ENCODE data around the gene IFFO2. TPM values are rescaled to one million over a fixed set of nuclear protein-coding genes. Genes with fewer than 3 reads are reported as not detected.
A peak's percentile ranks its signal among the peaks of the same experiment; 100 is the strongest.
"Not testable (repeated sequence)": the region's sequence is repeated elsewhere in the genome, so short reads cannot be mapped to it uniquely, and the experiment has no call there.

IFFO2 gene
- total RNA-seq, 2 donors from 2014 or later: 23.5 to 44.2 TPM

DNA sequence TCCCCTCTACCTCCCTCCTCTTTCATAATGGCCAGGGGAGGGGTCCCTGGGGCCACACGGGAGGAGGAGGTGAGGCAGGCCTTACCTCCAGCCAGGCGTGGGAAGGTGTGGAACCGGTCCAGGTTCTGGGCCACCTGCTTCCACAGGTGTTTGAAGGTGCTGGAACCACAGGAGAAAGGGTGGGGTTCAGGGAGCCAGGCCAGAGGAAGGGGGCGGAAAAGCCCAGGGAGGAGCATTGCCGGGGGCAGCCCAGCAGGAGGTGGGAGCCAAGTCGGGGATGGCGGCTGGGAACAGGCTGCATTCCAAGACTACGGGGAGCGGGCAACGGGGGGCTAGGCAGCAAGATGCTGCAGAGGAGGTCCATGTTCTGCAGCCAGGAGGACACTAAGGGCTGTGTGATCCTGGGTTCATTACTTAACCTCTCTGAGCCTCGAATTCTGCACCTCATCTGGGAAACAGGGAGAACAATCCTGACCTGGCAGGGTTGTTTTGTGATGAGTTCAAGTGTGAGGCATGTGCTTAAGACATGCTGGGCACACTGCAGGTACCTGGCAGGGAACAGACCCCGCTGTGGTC, 77.2 kb downstream of the IFFO2 start:
- H3K4me1 Mint-ChIP-seq (ENCODE audit: low read depth in 2 of 2): no peaks in the 10 kb centered on the region
- no peak for DNase-seq (ENCODE audit: low spot score)
- no peak for ATAC-seq
- no peaks in the 10 kb centered on the region for H3K9me3 Mint-ChIP-seq
- no peaks in the 10 kb centered on the region for H3K27me3 Mint-ChIP-seq
- no peaks in the 10 kb centered on the region for H3K36me3 Mint-ChIP-seq
- H3K4me3 Mint-ChIP-seq: no peak overlapping the region
- no peak overlapping the region for H3K27ac Mint-ChIP-seq

GRCh38 chr1:18878538-18879214, 77.8 kb downstream of the IFFO2 start:
- no peak overlapping the region for H3K4me3 Mint-ChIP-seq
- no peak for DNase-seq (ENCODE audit: low spot score)
- no peak for ATAC-seq
- no peak overlapping the region for H3K27ac Mint-ChIP-seq
- no peaks in the 10 kb centered on the region for H3K9me3 Mint-ChIP-seq
- H3K27me3 Mint-ChIP-seq: no peaks in the 10 kb centered on the region
- no peaks in the 10 kb centered on the region for H3K36me3 Mint-ChIP-seq
- H3K4me1 Mint-ChIP-seq (ENCODE audit: low read depth in 2 of 2): no peaks in the 10 kb centered on the region

- Mint-ChIP-seq H3K9me3 (no peaks in the 10 kb centered on the region), H3K27me3 (no peaks in the 10 kb centered on the region), H3K27ac (no peak overlapping the region), H3K4me1 (ENCODE audit: low read depth in 2 of 2) (no peaks in the 10 kb centered on the region), H3K36me3 (no peaks in the 10 kb centered on the region), H3K4me3 (no peak overlapping the region)
- no peak for DNase-seq (ENCODE audit: low spot score)
- no peak for ATAC-seq
These were observed 79.2 kb downstream of the IFFO2 start for GRCh38 chr1:18877282-18877681.

GRCh38 chr1:18876210-18876609, 80.3 kb downstream of the IFFO2 start:
- Mint-ChIP-seq H3K9me3 (no peaks in the 10 kb centered on the region), H3K27ac (no peak overlapping the region), H3K4me1 (ENCODE audit: low read depth in 2 of 2) (no peaks in the 10 kb centered on the region), H3K27me3 (no peaks in the 10 kb centered on the region), H3K4me3 (no peak overlapping the region), H3K36me3 (no peaks in the 10 kb centered on the region)
- DNase-seq (ENCODE audit: low spot score): no peak
- ATAC-seq: no peak

GRCh38 chr1:18875796-18876128, 80.7 kb downstream of the IFFO2 start:
- Mint-ChIP-seq H3K4me1 (ENCODE audit: low read depth in 2 of 2) (no peaks in the 10 kb centered on the region), H3K4me3 (no peak overlapping the region), H3K27me3 (no peaks in the 10 kb centered on the region), H3K9me3 (no peaks in the 10 kb centered on the region), H3K27ac (no peak overlapping the region), H3K36me3 (no peaks in the 10 kb centered on the region)
- DNase-seq (ENCODE audit: low spot score) (no peak), ATAC-seq (no peak)

DNA sequence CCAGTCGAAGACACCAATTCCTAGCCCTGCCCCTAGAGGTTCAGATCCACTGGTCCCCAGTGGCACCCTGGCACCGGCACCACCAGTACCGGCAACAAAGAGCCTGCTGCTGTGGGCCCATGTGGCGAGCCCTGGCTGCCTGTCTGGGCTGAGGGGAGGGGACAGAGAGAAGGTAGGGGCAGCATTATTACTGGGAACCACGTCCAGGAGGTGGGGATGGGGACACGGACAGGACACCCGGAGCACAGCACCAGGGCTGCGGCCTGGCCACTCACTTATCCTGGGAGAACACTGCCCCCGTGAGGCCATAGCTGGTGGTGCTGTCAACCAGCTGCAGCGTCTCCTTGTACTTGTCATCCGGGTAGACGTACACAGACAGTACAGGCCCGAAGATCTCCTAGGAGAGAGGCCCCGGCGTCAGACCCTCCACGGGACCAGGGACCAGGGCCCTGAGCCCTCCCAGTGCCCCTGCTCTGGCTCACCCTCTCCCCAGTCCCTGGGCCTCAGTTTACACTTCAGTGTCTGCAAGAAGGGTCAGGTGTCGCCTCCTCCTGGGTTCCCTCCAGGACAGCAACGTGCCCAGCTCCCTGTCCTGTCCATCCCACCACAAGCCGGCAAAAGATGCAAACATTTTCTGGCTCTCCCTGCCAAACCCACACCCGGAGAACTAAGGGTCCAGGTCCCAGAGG, 81.2 kb downstream of the IFFO2 start:
- H3K36me3 Mint-ChIP-seq: no peaks in the 10 kb centered on the region
- H3K4me3 Mint-ChIP-seq: no peak overlapping the region
- H3K9me3 Mint-ChIP-seq: no peaks in the 10 kb centered on the region
- H3K27ac Mint-ChIP-seq: no peak overlapping the region
- no peaks in the 10 kb centered on the region for H3K27me3 Mint-ChIP-seq
- no peaks in the 10 kb centered on the region for H3K4me1 Mint-ChIP-seq (ENCODE audit: low read depth in 2 of 2)
- peak; percentile 57 to 69 for ATAC-seq
- peak; percentile 78 for DNase-seq (ENCODE audit: low spot score)

DNA sequence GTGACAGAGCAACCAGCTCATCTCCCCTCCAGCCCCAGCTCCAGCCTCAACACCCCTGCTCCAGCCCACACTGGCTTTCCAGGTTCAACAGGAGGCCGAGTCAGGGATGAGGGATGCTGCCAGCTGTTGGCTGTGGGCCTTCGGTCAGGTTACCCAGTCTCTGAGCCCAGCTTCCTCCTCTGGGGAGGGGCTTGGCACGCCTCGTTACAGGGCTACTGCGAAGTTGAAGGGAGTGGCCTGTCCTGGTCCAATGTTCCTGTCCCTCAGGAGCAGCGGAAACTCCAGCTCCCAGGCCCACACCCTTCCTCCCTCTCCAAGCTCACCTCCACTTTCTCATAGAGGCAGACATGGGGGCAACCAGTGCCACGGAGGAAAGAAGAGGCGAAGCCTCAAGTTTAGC, 81.9 kb downstream of the IFFO2 start:
- no peak for ATAC-seq

DNA sequence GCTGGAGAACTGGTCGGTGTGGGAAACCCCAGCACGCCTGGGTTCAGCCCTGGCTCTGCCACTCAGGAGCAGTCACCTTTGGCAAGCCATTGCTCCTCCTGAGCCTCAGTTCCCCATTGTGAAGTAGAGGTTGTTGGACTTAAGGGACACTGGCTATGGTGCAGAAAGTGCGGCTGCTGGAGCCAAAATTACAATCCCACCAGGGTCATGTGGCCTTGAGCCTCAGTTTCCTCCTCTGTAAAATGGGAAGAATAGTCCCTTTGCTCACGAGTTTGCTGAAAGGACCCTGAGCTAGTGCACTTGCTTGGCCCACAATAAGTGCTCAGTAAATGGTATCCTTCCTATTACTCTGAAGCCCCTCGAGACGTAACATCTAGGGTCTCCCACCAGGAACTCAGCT, 82.4 kb downstream of the IFFO2 start:
- no peak overlapping the region for H3K4me3 Mint-ChIP-seq
- H3K36me3 Mint-ChIP-seq: no peaks in the 10 kb centered on the region
- ATAC-seq (no peak), DNase-seq (ENCODE audit: low spot score) (no peak)
- H3K9me3 Mint-ChIP-seq: no peaks in the 10 kb centered on the region
- no peaks in the 10 kb centered on the region for H3K4me1 Mint-ChIP-seq (ENCODE audit: low read depth in 2 of 2)
- no peaks in the 10 kb centered on the region for H3K27me3 Mint-ChIP-seq
- H3K27ac Mint-ChIP-seq: no peak overlapping the region

More for the DNA sequence above, 81.9 kb downstream of the IFFO2 start:
- Mint-ChIP-seq H3K4me1 (ENCODE audit: low read depth in 2 of 2) (no peaks in the 10 kb centered on the region), H3K27me3 (no peaks in the 10 kb centered on the region), H3K4me3 (no peak overlapping the region), H3K9me3 (no peaks in the 10 kb centered on the region), H3K27ac (no peak overlapping the region), H3K36me3 (no peaks in the 10 kb centered on the region)
- no peak for DNase-seq (ENCODE audit: low spot score)

- Mint-ChIP-seq H3K36me3 (no peaks in the 10 kb centered on the region), H3K4me1 (ENCODE audit: low read depth in 2 of 2) (no peaks in the 10 kb centered on the region), H3K4me3 (no peak overlapping the region), H3K27me3 (no peaks in the 10 kb centered on the region), H3K27ac (no peak overlapping the region), H3K9me3 (no peaks in the 10 kb centered on the region)
- ATAC-seq: no peak
- DNase-seq (ENCODE audit: low spot score): no peak
These were observed 84.3 kb downstream of the IFFO2 start for GRCh38 chr1:18872071-18872611.

- Mint-ChIP-seq H3K27me3 (peaks cover 4 to 5% of the 10 kb centered on the region in 2 donors), H3K4me1 (ENCODE audit: low read depth in 2 of 2) (no peaks in the 10 kb centered on the region), H3K9me3 (no peaks in the 10 kb centered on the region), H3K27ac (no peak overlapping the region), H3K4me3 (no peak overlapping the region), H3K36me3 (no peaks in the 10 kb centered on the region)
- no peak for DNase-seq (ENCODE audit: low spot score)
- ATAC-seq: no peak
These were observed 84.9 kb downstream of the IFFO2 start for GRCh38 chr1:18871401-18872070.

DNA sequence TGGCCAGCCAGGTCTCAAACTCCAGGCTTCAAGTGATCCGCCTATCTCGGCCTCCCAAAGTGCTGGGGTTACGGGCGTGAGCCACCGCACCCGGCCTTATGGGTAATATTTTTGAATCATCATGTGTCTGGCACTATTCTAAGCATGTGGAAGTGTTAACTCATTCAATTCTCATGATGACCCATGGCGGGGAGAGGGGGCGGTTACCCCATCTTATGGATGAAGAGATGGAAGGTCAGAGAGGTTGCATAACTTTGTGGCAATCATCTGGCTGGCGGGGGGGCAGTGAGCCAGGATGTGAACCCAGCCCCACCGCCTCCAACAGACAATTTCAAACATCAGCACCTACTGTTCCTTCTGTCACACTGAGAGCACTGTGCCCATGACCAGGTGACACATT, 85.5 kb downstream of the IFFO2 start:
- H3K36me3 Mint-ChIP-seq: no peaks in the 10 kb centered on the region
- no peak for DNase-seq (ENCODE audit: low spot score)
- H3K4me1 Mint-ChIP-seq (ENCODE audit: low read depth in 2 of 2): no peaks in the 10 kb centered on the region
- no peak overlapping the region for H3K4me3 Mint-ChIP-seq
- H3K27me3 Mint-ChIP-seq: peaks cover 5 to 6% of the 10 kb centered on the region in 2 donors
- ATAC-seq: no peak
- no peaks in the 10 kb centered on the region for H3K9me3 Mint-ChIP-seq
- no peak overlapping the region for H3K27ac Mint-ChIP-seq

DNA sequence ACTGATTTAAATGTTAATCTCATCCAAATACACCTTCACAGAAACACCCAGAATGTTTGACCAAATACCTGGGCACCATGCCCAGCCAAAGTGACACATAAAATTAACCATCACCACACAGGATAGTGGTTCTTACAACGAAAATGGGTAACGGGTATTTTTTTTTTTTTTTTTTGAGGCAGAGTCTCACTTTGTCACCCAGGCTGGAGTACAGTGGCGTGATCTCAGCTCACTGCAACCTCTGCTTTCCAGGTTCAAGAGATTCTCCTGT, 85.9 kb downstream of the IFFO2 start:
- not testable (repeated sequence) for H3K27ac Mint-ChIP-seq; H3K27me3 Mint-ChIP-seq; DNase-seq (ENCODE audit: low spot score); H3K4me1 Mint-ChIP-seq (ENCODE audit: low read depth in 2 of 2); H3K9me3 Mint-ChIP-seq; ATAC-seq; H3K36me3 Mint-ChIP-seq; H3K4me3 Mint-ChIP-seq

DNA sequence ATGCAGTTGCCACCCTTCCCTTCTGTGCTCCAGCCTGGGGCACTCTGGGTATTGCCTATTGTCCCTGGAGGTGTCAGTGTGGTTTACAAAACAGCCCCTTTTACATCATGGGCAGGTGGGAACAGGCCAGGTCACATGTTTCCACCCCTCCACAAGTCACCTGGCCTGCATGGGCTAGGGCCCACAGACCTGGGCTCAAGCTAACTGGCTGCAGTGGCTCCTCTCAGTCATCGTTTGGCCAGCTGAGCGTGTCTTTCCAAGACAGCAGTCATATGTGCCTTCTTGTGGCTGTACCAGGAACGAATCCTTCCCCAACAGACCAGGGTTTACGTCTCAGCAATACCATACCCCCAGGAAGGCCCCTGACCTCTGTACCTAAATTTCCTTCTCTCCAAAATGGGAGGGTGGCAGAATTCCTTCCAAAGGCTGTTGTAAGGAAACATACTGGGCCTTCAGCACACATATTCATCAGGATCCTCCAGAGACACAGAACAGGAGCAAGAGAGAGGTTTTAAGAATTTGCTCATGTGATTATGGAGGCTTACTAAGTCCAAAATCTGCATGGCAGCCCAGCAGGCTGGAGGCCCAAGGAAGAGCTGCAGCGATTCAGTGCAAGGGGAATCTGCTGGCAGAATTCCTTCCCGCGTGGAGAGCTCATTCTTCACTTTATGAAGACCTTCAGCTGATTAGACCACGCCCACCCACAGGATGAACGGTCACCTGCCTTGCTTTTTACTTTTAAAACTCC, 86.5 kb downstream of the IFFO2 start:
- Mint-ChIP-seq H3K4me3 (no peak overlapping the region), H3K27me3 (peaks cover 5 to 9% of the 10 kb centered on the region in 2 donors), H3K36me3 (no peaks in the 10 kb centered on the region), H3K27ac (no peak overlapping the region), H3K9me3 (no peaks in the 10 kb centered on the region), H3K4me1 (ENCODE audit: low read depth in 2 of 2) (no peaks in the 10 kb centered on the region)
- ATAC-seq (no peak), DNase-seq (ENCODE audit: low spot score) (no peak)
